Measurements from ENCODE around the gene MAGEA10.

DNA sequence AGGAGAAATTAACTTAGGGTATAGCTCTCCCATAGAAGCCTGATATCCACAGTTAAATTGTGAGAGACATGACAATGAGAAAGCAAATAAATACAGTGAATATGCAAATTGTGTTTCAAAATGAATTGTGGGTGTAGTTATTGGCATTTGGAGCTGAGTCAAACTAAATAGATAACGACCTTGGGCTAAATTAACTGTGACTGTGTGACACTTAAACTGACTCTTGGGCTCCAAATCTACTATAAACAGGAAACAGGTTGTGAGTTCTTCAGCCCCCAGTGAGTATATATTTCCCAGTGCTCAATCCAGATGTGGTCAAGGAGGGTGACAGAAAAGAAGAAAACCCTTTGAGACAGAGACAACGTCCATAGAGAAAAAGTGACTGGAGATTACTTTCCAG, 11.3 kb upstream of the MAGEA10 start:
- TF ChIP-seq, protein P1, sequence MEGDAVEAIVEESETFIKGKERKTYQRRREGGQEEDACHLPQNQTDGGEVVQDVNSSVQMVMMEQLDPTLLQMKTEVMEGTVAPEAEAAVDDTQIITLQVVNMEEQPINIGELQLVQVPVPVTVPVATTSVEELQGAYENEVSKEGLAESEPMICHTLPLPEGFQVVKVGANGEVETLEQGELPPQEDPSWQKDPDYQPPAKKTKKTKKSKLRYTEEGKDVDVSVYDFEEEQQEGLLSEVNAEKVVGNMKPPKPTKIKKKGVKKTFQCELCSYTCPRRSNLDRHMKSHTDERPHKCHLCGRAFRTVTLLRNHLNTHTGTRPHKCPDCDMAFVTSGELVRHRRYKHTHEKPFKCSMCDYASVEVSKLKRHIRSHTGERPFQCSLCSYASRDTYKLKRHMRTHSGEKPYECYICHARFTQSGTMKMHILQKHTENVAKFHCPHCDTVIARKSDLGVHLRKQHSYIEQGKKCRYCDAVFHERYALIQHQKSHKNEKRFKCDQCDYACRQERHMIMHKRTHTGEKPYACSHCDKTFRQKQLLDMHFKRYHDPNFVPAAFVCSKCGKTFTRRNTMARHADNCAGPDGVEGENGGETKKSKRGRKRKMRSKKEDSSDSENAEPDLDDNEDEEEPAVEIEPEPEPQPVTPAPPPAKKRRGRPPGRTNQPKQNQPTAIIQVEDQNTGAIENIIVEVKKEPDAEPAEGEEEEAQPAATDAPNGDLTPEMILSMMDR (IDR thresholded peaks at IDR 0.05), result no peak
- TF ChIP-seq POLR2A (IDR thresholded peaks at IDR 0.05), result no peak

All from adrenal gland (tissue), 5 donors.